SU-DHL-6 (cell line): ENCODE results near the gene PAQR6.

ENCODE experiments used
- CTCF ChIP-seq: fragments of 200-600 bp; sonication (generic); IDR thresholded peaks from one replicate; pipeline ENCODE4 v1.5.1; 2017; ENCODE audit warnings: antibody characterized with exemption, mild to moderate bottlenecking, low read length, moderate library complexity; ENCODE audit not compliant: insufficient read depth, poor library complexity, severe bottlenecking
- EZH2phosphoT487 ChIP-seq: fragments of 200-600 bp; sonication (generic), shearing (Covaris generic); conservative IDR thresholded peaks from 2 replicates; pipeline ENCODE4 v1.6.1; 2018; ENCODE audit warnings: mild to moderate bottlenecking, antibody characterized with exemption, low read length, moderate library complexity, mixed read lengths

DNA sequence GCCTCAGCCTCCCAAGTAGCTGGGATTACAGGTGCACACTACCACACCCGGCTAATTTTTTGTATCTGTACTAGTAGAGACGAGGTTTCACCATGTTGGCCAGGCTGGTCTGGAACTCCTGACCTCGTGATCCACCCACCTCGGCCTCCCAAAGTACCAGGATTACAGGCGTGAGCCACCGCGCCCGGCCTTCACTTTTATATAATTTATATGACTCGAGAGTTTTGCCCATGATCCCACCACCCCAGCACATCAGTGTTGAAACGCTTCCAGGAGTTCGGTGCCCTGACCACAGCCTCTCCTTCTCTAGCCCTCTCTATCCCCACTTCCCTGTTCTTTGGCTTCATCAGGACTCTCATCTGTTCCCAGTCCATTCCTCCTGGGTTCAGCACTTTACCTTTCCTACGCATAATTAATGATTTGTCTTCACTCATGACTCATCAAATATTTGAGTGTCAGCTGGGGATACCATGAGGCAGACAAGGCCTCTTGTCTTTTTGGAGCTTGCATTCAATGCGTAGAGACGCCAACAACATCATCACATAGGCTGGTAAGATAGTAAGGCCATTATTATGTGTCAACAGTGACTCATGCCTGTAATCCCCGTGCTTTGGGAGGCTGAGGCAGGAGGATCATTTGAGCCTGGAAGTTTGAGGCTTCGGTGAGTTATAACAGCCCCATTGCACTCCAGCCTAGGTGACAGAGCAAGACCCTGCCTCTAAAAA is 33.7 kb downstream of the PAQR6 start:
- TF ChIP-seq EZH2phosphoT487 (no peak), CTCF (no peak)
